Spinal cord (tissue), 10 donors: ENCODE results near the gene CDC42SE2. TPM values are rescaled to one million over a fixed set of nuclear protein-coding genes. Genes with fewer than 3 reads are reported as not detected.

Experiments used
- DNase-seq, 6 donors: peaks; one replicate each; pipeline versions ENCODE4 v3.0.0 to v3.0.0-alpha.2; 2013 to 2015; ENCODE audit warnings: low spot score in 6 of 6, low read depth in 4 of 6
- H3K27ac ChIP-seq: one replicate; pipeline ENCODE4 v1.5.1; 2013; ENCODE audit warnings: low read depth, low read length, control low read depth
- H3K27me3 ChIP-seq: one replicate; pipeline ENCODE4 v1.6.1; 2013; ENCODE audit warnings: low read length; ENCODE audit not compliant: control insufficient read depth, insufficient read depth
- H3K36me3 ChIP-seq: one replicate; pipeline ENCODE4 v1.6.1; 2013; ENCODE audit warnings: low read length; ENCODE audit not compliant: control insufficient read depth, insufficient read depth
- H3K4me1 ChIP-seq: one replicate; pipeline ENCODE4 v1.6.1; 2013; ENCODE audit warnings: low read length; ENCODE audit not compliant: control insufficient read depth, insufficient read depth
- H3K4me3 ChIP-seq: one replicate; pipeline ENCODE4 v1.5.1; 2013; ENCODE audit warnings: low read depth, low read length, control low read depth
- H3K9me3 ChIP-seq: one replicate; pipeline ENCODE4 v1.6.1; 2013; ENCODE audit warnings: low read length; ENCODE audit not compliant: control insufficient read depth, insufficient read depth
- WGBS: methylation state at CpG from one replicate; pipeline ENCODE4 v1.1.5; 2013; ENCODE audit warnings: missing lambda C conversion rate; ENCODE audit not compliant: insufficient coverage; 5-methylcytosine and 5-hydroxymethylcytosine counted together
- polyA plus RNA-seq, 2 donors: library from polyadenylated mRNA; unstranded; fragments of 120-200 nt; gene quantifications; one replicate each; pipeline ENCODE4 v1.2.1, GENCODE V29; 2013; ENCODE audit not compliant: insufficient read length in 2 of 2
- total RNA-seq, 2 donors: library from RNA; depleted of rRNA in 1 of 2; stranded (reverse); fragments of 120-200 nt in 1 of 2; fragments of >200 nt in 1 of 2; gene quantifications; one replicate each; pipeline versions ENCODE4 v1.2.3 to v1.2.4, GENCODE V29; 2013 to 2014
- donor health status: healthy.

Gene CDC42SE2
- total and polyA plus RNA-seq, 4 donors = 35.1 to 89.5 (median 52.9) TPM

DNA sequence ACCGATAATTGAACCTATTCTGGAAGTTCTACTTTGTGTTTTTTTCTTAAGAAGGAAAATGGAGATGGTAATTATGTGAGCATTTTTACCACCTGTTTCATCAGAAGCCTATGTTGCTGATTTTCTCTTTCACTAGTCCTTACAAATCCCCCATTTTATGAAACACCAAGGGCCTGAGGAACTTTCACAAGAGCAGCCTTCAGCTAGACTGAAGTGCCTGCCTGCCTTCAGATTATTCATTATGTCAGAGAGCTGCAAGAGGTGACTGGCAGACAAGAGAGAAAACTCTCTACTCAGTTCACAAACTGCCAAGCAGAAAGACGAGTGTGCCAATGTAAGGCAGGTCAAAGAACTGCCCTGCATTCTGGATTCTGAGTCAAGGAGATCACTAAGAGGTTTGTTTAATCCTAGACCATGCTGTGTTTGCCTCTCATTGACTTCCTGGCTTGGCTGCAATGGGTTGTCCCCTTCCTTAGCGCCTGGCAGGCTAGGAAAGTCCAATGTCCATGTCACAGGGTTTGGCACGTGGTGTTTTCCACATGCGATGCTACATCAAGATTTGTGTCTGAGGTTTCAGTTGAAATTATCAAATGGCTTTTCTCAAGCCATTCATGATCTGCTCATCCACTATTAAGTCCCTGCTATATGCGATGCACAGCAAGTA lies 143.3 kb downstream of the CDC42SE2 start:
- Histone ChIP-seq H3K4me3 (no peak overlapping the region), H3K9me3 (peaks cover 9% of the 10 kb centered on the region), H3K4me1 (no peaks in the 10 kb centered on the region), H3K36me3 (peaks cover 23% of the 10 kb centered on the region), H3K27me3 (no peaks in the 10 kb centered on the region), H3K27ac (no peak overlapping the region)
- DNase-seq = peak in 1 of 6 donors; percentile 32
- 40% methylated on average over 2 of the region's 6 CpGs for WGBS

DNA sequence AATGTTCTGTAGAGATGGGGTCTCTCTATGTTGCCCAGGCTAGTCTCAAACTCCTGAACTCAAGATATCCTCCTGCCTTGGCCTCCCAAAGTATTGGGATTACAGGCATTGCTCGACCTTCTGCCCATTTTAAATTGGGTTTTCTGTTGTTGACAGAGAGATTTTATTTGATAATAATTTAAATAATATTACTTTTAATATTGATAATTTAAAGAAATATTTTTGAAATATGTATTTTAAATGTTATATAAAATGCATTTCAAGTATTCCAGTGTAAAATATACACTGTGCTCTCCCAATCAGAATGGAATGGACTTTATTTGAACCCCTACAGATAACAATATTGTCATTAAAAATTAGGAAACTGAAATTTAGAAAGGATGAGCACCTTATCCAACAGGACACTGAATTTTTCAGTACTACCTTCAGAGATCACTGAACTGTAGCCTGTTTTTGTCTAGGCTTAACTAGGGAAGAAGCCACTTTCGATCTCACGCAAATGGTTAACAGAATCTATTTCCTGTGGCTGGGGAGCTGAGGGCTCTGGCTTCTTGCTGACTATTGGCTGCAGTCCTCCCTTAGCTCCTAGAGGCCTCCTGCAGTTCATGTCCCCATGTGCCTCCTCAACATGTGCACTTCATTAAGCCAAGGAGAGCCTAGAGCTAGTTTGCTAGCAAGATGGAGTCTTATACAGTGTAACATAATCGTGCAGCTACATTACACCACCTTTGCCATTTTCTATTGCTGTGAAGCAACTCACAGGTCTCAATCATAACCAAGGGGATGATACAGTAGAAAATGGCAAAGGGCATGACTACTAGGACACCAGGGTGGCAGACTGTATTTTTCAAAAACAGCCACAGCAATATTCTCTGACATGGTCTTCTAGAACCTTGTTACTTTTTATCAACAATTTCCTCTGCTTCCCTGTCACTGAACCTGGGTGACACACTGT lies 150.0 kb downstream of the CDC42SE2 start:
- no peaks in the 10 kb centered on the region for H3K9me3 ChIP-seq
- no peaks in the 10 kb centered on the region for H3K27me3 ChIP-seq
- no peak for DNase-seq
- no peaks in the 10 kb centered on the region for H3K4me1 ChIP-seq
- peaks cover 9% of the 10 kb centered on the region for H3K36me3 ChIP-seq
- no peak overlapping the region for H3K4me3 ChIP-seq
- no peak overlapping the region for H3K27ac ChIP-seq
- WGBS = 93% methylated on average over 3 of the region's 4 CpGs

DNA sequence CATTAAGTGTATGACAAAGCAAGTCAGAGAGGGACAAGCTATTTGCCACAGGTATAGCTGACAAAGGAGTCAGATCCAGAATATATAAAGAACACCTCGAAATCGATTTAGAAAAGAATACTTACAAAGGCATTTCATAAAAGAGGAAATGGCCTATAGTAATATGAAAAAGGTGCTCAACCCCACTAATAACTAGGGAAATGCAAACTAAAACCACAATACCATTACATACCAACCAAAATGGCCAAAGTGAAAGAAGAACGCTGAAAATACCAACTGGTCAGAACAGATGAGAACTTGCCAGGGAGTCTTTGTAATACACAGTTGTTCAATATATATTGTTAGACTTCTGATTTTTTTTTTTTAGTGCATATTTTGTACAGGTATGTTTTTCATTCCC lies 152.9 kb downstream of the CDC42SE2 start:
- Histone ChIP-seq H3K36me3 (peaks cover 3% of the 10 kb centered on the region), H3K27ac (no peak overlapping the region), H3K9me3 (no peaks in the 10 kb centered on the region), H3K27me3 (no peaks in the 10 kb centered on the region), H3K4me1 (no peaks in the 10 kb centered on the region), H3K4me3 (no peak overlapping the region)
- DNase-seq = no peak
- WGBS = no CpG with 5 or more reads among the region's 3 CpGs

DNA sequence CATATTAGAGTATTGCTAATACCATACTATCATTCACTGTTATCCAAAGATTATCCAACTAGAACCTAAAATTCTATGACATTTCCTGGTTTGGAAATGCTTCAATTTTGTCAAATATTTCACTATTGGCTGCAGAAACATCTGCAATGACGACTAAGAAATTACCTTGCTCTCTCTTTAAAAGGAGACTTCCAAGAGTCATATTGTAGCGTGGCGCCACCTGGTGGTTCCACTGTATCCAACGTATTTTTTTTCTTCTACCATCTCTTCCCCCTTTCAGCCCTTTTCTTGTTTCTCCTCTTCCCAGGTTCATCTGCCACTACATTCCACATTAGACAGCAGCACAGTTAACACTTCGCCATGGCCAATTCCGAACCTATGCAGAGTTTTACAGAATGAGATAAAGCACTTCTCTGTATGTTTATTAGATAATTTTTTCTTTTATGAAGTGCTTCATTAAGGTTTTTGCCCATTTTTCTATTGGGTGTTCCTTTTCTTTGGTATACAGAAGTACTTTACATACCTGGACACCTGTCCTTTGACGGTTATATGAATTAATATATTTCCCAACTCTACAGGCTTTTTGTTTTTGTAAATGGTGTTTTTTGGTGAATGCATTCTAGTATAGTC lies 153.5 kb downstream of the CDC42SE2 start:
- no peak overlapping the region for H3K4me3 ChIP-seq
- H3K27me3 ChIP-seq = no peaks in the 10 kb centered on the region
- no peaks in the 10 kb centered on the region for H3K4me1 ChIP-seq
- peak in 5 of 6 donors; percentile 57 to 93 (median 66) for DNase-seq
- no peaks in the 10 kb centered on the region for H3K9me3 ChIP-seq
- peaks cover 3% of the 10 kb centered on the region for H3K36me3 ChIP-seq
- no peak overlapping the region for H3K27ac ChIP-seq
- 0% methylated on average over 4 of the region's 7 CpGs for WGBS

DNA sequence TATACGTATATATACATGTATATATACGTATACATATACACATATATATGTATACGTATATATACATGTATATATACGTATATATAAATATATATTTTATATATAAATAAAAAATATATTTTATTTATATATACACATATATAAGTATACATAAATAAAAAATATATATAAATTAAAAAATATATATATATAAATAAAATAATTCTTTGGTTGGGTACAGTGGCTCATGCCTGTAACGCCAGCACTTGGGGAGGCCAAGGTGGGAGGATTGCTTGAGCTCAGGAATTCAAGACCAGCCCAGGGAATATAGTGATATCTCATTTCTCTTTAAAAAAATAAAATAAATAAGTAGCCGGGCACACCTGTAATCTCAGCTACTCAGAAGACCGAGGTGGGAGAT lies 155.0 kb downstream of the CDC42SE2 start:
- H3K27me3 ChIP-seq = no peaks in the 10 kb centered on the region
- no peak for DNase-seq
- no peak overlapping the region for H3K4me3 ChIP-seq
- 100% methylated on average over 1 of the region's 7 CpGs for WGBS
- no peak overlapping the region for H3K27ac ChIP-seq
- peaks cover 8% of the 10 kb centered on the region for H3K36me3 ChIP-seq
- H3K9me3 ChIP-seq = no peaks in the 10 kb centered on the region
- no peaks in the 10 kb centered on the region for H3K4me1 ChIP-seq

DNA sequence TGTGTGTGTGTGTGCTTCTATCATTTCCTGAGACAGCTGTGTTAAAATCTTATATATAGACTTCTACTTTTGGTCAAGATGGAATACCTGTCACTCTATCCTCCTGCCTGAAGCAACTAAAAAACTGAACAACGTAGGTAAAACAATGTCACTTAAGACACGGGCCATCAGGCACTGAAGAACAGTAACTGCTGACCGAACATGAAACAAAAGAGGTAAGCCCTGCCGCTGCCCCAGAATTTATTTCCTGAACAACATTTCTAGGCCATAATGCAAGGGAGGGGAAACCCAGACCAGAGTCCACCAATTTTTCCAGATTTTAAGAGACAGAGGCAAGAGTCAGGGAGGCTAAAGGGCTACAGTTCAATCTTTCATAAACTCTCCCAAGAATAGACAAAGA lies 156.0 kb downstream of the CDC42SE2 start:
- Histone ChIP-seq H3K27me3 (no peaks in the 10 kb centered on the region), H3K9me3 (no peaks in the 10 kb centered on the region), H3K4me1 (no peaks in the 10 kb centered on the region), H3K27ac (no peak overlapping the region), H3K4me3 (no peak overlapping the region), H3K36me3 (peaks cover 8% of the 10 kb centered on the region)
- DNase-seq = no peak
- WGBS = 54% methylated on average over 3 of the region's 4 CpGs

DNA sequence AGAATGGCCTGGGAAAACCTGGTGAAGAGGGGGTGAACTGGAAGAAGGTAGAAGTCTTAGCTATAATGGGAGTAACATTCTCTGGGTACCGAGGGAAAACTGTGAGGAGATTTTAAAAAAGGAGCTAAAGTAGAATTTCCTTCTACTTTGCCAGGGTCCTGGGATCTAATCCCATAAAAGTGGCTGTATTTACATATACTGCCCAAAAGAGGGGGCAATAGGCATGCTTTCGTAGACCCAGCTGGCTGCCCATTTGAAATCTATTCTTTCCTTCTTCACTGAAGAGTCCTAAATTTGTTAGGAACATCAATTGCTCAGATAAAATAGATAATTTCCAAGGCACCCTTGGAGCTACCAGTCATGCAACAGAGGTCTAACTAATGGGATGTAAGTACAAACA lies 159.2 kb downstream of the CDC42SE2 start:
- H3K9me3 ChIP-seq = no peaks in the 10 kb centered on the region
- H3K4me1 ChIP-seq = no peaks in the 10 kb centered on the region
- H3K27me3 ChIP-seq = no peaks in the 10 kb centered on the region
- peaks cover 13% of the 10 kb centered on the region for H3K36me3 ChIP-seq
- no peak for DNase-seq
- no peak overlapping the region for H3K27ac ChIP-seq
- WGBS = 100% methylated on average over 1 of the region's 2 CpGs
- no peak overlapping the region for H3K4me3 ChIP-seq

DNA sequence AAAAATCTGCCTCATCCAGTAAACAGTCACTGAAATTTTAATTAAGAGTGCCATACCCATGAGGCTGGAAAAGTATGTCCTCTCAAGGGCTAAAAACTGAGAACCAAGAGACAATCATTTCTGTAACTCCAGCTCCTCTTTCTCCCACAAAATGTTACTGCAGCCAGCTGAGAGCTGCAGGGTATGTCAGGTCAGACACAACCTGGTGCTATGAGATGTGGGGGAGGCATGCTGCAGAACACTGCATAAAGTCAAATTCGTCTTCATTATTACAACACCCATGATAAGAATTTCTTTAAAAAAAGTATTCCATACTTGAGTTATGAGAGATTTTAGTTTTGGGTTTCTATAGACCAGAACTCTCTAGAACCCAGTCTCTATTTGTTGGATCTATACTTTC lies 162.2 kb downstream of the CDC42SE2 start:
- Histone ChIP-seq H3K27ac (no peak overlapping the region), H3K4me1 (no peaks in the 10 kb centered on the region), H3K27me3 (no peaks in the 10 kb centered on the region), H3K4me3 (no peak overlapping the region), H3K36me3 (peaks cover 25% of the 10 kb centered on the region), H3K9me3 (no peaks in the 10 kb centered on the region)
- no peak for DNase-seq
- WGBS = no CpG with 5 or more reads among the region's 1 CpG

DNA sequence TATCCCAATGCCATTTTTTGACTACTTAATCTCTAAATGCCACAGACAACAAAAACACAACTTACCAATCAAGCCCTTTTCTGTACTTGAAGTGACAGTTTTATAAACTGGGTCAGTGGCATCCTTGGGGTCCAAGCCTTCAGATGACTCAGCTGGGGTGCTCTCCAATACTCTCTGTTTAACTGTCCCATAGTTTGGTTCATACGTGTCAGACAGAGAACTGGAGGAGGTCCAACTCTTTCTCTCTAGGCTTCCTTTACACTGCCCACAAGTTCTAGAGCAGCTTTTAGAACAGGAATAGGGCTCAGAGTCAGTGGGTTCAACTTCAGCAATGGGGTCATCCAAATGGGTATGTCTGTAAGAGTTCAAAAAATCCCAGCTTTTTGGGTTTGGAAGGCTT lies 166.9 kb downstream of the CDC42SE2 start:
- 100% methylated on average over 1 of the region's 1 CpG for WGBS
- Histone ChIP-seq H3K27ac (no peak overlapping the region), H3K4me3 (no peak overlapping the region), H3K27me3 (no peaks in the 10 kb centered on the region), H3K36me3 (peaks cover 37% of the 10 kb centered on the region), H3K4me1 (no peaks in the 10 kb centered on the region), H3K9me3 (no peaks in the 10 kb centered on the region)
- DNase-seq = no peak
